HG03175 (cell line): ENCODE measurements around the gene NPAT.
"Not testable (repeated sequence)": the region's sequence is repeated elsewhere in the genome, so short reads cannot be mapped to it uniquely, and the experiment has no call there.

Experiments used
- ATAC-seq: cut with Tn5 transposase; IDR thresholded peaks from one replicate; pipeline ENCODE4 v1.9.1; 2021; ENCODE audit warnings: mild to moderate bottlenecking, moderate library complexity; ENCODE audit not compliant: unreplicated experiment

The NPAT gene

GRCh38 chr11:108160970-108161566 is 61.4 kb downstream of the NPAT start:
- peak; percentile 100 for ATAC-seq

GRCh38 chr11:108154591-108154990 is 67.8 kb downstream of the NPAT start:
- no peak for ATAC-seq

GRCh38 chr11:108148556-108148955 is 73.9 kb downstream of the NPAT start:
- ATAC-seq = no peak

- no peak for ATAC-seq
These were observed 75.3 kb downstream of the NPAT start for GRCh38 chr11:108147150-108147549.

GRCh38 chr11:108144615-108145014 is 77.8 kb downstream of the NPAT start:
- ATAC-seq = no peak

- ATAC-seq = no peak
These were observed 80.1 kb downstream of the NPAT start for GRCh38 chr11:108142304-108142703.

GRCh38 chr11:108137212-108137611 is 85.2 kb downstream of the NPAT start:
- ATAC-seq = no peak

GRCh38 chr11:108135845-108136544 is 86.4 kb downstream of the NPAT start:
- peak; percentile 55 for ATAC-seq

- not testable (repeated sequence) for ATAC-seq
These were observed 89.4 kb downstream of the NPAT start for GRCh38 chr11:108132993-108133538.

- ATAC-seq = no peak
These were observed 90.4 kb downstream of the NPAT start for GRCh38 chr11:108131993-108132392.

- ATAC-seq = no peak
These were observed 93.7 kb downstream of the NPAT start for GRCh38 chr11:108128772-108129171.

- ATAC-seq = no peak
These were observed 97.3 kb downstream of the NPAT start for GRCh38 chr11:108125096-108125495.

GRCh38 chr11:108122166-108122628 is 100.2 kb downstream of the NPAT start:
- ATAC-seq = no peak

- ATAC-seq = peak; percentile 98
These were observed 100.9 kb downstream of the NPAT start, which contains the start of gene ACAT1 for GRCh38 chr11:108121274-108122155. Gene ACAT1, plus strand, starts transcription at chr11:108121567. Its CDS starts 40 bp downstream, at chr11:108121607.

- ATAC-seq = not testable (repeated sequence)
These were observed 101.5 kb downstream of the NPAT start for GRCh38 chr11:108120936-108121273.

GRCh38 chr11:108117746-108118371 is 104.6 kb downstream of the NPAT start:
- no peak for ATAC-seq

GRCh38 chr11:108115500-108116140 is 106.8 kb downstream of the NPAT start:
- no peak for ATAC-seq

GRCh38 chr11:108112057-108112456 is 110.4 kb downstream of the NPAT start:
- ATAC-seq = no peak

- no peak for ATAC-seq
These were observed 111.3 kb downstream of the NPAT start for GRCh38 chr11:108111126-108111525.
